22Rv1 (cell line): ENCODE data around the gene HAPSTR1.

Source experiments
- CTCF ChIP-seq: fragments of 450-650 bp; IDR thresholded peaks from 2 replicates; pipeline ENCODE4 v1.5.1; 2017; ENCODE audit warnings: mild to moderate bottlenecking
- ZFX ChIP-seq: fragments of 450-650 bp; IDR thresholded peaks from 2 replicates; pipeline ENCODE4 v1.6.1; 2017; ENCODE audit warnings: antibody characterized with exemption, borderline replicate concordance

- TF ChIP-seq CTCF (no peak), ZFX (no peak)
Measured at GRCh38 chr16:9065077-9065476, 26.4 kb upstream of the HAPSTR1 start.
